ENCODE results near the gene FBLN1. TPM values are rescaled to one million over a fixed set of nuclear protein-coding genes. Genes with fewer than 3 reads are reported as not detected.

The FBLN1 gene
- total RNA-seq, 4 donors from 2014 or later = 48.6 to 92.1 (median 68.9) TPM

DNA sequence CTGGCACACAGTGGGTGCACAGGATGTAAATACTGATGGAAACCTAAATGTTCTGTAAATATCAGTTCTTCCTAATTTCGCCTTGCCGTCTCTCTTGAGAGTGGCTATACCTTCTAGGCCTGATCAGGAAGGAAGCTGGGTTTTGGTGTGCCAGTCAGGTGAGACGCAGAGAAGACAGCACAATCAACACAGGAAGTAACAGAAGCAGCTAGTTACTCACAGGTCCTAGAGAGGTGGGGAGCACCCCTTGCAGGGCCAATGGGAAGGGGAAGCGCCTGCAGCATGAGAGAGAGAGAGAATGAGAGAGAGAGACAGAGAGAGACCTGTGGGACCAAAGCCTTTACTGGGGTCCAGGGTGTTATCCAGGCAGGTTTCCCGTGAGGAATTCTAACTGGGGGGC lies 80.8 kb downstream of the FBLN1 start:
- Histone ChIP-seq H3K4me1 (no peaks in the 10 kb centered on the region), H3K27me3 (peaks cover 5% of the 10 kb centered on the region), H3K27ac (no peak overlapping the region), H3K36me3 (no peaks in the 10 kb centered on the region), H3K9me3 (no peaks in the 10 kb centered on the region), H3K4me3 (no peak overlapping the region)
- no peak for DNase-seq
- TF ChIP-seq, protein P1, sequence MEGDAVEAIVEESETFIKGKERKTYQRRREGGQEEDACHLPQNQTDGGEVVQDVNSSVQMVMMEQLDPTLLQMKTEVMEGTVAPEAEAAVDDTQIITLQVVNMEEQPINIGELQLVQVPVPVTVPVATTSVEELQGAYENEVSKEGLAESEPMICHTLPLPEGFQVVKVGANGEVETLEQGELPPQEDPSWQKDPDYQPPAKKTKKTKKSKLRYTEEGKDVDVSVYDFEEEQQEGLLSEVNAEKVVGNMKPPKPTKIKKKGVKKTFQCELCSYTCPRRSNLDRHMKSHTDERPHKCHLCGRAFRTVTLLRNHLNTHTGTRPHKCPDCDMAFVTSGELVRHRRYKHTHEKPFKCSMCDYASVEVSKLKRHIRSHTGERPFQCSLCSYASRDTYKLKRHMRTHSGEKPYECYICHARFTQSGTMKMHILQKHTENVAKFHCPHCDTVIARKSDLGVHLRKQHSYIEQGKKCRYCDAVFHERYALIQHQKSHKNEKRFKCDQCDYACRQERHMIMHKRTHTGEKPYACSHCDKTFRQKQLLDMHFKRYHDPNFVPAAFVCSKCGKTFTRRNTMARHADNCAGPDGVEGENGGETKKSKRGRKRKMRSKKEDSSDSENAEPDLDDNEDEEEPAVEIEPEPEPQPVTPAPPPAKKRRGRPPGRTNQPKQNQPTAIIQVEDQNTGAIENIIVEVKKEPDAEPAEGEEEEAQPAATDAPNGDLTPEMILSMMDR (IDR thresholded peaks at IDR 0.05) = no peak
- TF ChIP-seq POLR2AphosphoS5 (IDR thresholded peaks at IDR 0.05) (no peak), EP300 (IDR thresholded peaks at IDR 0.05; ENCODE audit: low read depth) (no peak), POLR2A (IDR thresholded peaks at IDR 0.05) (no peak)
- intact Hi-C loops (cut with DNase I; ENCODE audit: low total_unique reads) = no loop called here
- WGBS, 2 donors (ENCODE audit: low coverage in 1 of 2) = 80% methylated on average over 5 of the region's 5 CpGs; no CpG with 5 or more reads in 1 of the 2 donors
- in situ Hi-C loops (cut with MboI; ENCODE audit: low pct_ligation_motif_present in 1 of 4, low pct_unique_long_range_greater_than_20kb in 1 of 4, low sequenced_read_pairs in 3 of 4) = loop anchor here in 1 of 4 donors (10.0 kb wide), 1 partner anchor 401 kb away; no protein-coding TSS in a partner anchor

DNA sequence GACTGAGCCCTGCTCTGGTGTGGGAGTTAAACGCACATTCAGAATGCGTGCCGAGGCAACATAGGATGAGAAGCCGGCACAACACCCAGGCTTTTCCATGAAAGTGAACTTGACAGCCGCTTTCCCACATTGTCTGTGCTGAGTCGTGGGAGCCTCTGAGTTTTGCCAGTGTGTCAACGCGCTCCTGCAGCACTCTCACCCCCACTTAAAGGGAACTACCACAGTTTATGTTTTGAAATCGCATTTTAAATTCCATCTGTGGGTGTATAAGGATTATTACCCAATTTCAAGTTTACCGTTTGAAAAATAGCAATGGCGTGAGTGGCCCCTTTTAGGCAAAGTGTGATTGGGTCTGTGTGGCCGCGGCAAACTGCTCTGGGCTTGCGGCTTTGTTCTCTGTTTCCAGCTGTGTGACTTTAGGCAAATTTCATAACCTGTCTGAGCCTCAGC lies 81.5 kb downstream of the FBLN1 start:
- TF ChIP-seq EP300 (IDR thresholded peaks at IDR 0.05; ENCODE audit: low read depth) = no peak
- in situ Hi-C loops (cut with MboI; ENCODE audit: low pct_ligation_motif_present in 1 of 4, low pct_unique_long_range_greater_than_20kb in 1 of 4, low sequenced_read_pairs in 3 of 4) = loop anchor here in 1 of 4 donors (10.0 kb wide), 1 partner anchor 401 kb away; no protein-coding TSS in a partner anchor
- 67 to 69% methylated on average over 6 to 14 of the region's 14 CpGs for WGBS, 2 donors (ENCODE audit: low coverage in 1 of 2)

DNA sequence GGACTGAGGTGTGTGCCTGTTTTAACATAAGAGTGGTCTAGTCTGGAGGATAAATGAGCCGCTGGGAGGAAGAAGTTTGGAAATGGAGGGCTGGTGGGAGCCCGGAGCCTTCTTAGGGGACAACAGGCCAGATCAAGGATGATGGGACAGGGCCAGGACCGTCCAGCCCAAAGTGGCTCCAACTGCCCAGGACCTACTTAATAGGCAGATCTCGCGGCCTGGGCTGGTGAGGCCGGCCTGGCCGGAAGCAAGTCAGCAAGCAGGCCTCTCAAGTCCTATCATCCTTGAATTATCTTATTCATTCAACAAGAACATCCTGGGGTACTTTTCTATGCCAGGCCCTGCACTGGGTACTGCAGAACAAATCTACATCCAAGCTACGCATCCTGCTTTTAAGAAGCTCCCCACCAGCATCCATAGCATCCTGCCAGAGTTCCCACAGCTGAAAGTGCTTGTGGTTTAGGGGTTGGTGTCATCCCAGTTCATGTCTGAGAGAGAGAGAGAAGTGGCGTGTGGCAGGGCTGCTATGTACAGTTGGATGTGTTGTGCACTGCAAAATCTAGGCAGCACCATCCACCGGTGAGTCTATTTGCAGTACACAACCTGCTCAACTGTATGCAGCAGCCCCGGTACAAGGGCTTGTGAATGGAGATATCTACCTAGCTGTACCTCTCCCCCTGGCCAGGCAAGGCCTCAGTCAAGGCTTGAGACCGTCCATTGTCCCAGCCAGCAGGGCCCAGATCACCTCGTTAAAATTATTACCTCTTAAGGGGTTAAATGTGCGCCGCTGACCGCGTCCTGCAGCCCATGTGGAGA lies 82.1 kb downstream of the FBLN1 start:
- Histone ChIP-seq H3K27ac (peak overlapping the region in 1 of 4 donors; percentile 23), H3K9me3 (no peaks in the 10 kb centered on the region), H3K4me3 (no peak overlapping the region), H3K27me3 (no peaks in the 10 kb centered on the region), H3K4me1 (no peaks in the 10 kb centered on the region), H3K36me3 (no peaks in the 10 kb centered on the region)
- no peak for DNase-seq
- 77 to 100% methylated on average over 1 to 16 of the region's 17 CpGs for WGBS, 2 donors (ENCODE audit: low coverage in 1 of 2)
- intact Hi-C loops (cut with DNase I; ENCODE audit: low total_unique reads) = no loop called here
- TF ChIP-seq, protein P1 (IDR thresholded peaks at IDR 0.05) = no peak
- TF ChIP-seq EP300 (IDR thresholded peaks at IDR 0.05; ENCODE audit: low read depth) (no peak), POLR2AphosphoS5 (IDR thresholded peaks at IDR 0.05) (no peak), POLR2A (IDR thresholded peaks at IDR 0.05) (no peak)
- in situ Hi-C loops (cut with MboI; ENCODE audit: low pct_ligation_motif_present in 1 of 4, low pct_unique_long_range_greater_than_20kb in 1 of 4, low sequenced_read_pairs in 3 of 4) = loop anchor here in 1 of 4 donors (10.0 kb wide), 1 partner anchor 400 kb away; no protein-coding TSS in a partner anchor

More for the DNA sequence above, 81.5 kb downstream of the FBLN1 start:
- Histone ChIP-seq H3K4me3 (no peak overlapping the region), H3K27me3 (peaks cover under 1% of the 10 kb centered on the region), H3K27ac (peak overlapping the region in 1 of 4 donors; percentile 23), H3K36me3 (no peaks in the 10 kb centered on the region), H3K4me1 (no peaks in the 10 kb centered on the region), H3K9me3 (no peaks in the 10 kb centered on the region)
- DNase-seq = no peak
- intact Hi-C loops (cut with DNase I; ENCODE audit: low total_unique reads) = no loop called here

DNA sequence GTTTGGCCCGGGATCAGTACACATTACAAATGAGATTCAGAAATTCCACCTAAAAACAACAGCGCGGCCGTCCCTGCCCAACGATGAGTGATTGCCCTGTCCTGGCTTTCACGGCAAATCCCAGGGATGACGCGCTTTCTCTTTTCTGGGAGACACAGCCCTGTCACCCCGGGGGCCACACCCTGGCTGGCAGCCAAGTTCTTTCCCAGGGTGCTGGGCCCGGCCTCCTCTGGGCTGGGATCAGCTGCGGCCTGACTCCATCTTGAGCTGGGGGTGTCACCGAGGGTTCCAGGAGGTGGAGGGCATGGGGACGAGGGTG lies 82.7 kb downstream of the FBLN1 start:
- WGBS, 2 donors (ENCODE audit: low coverage in 1 of 2) = 64% methylated on average over 13 of the region's 13 CpGs; no CpG with 5 or more reads in 1 of the 2 donors
- DNase-seq = no peak
- intact Hi-C loops (cut with DNase I; ENCODE audit: low total_unique reads) (no loop called here), in situ Hi-C loops (cut with MboI; ENCODE audit: low pct_ligation_motif_present in 1 of 4, low pct_unique_long_range_greater_than_20kb in 1 of 4, low sequenced_read_pairs in 3 of 4) (loop anchor here in 1 of 4 donors (10.0 kb wide), 1 partner anchor 399 kb away; no protein-coding TSS in a partner anchor)
- no peak overlapping the region for H3K4me3 ChIP-seq
- H3K27me3 ChIP-seq = no peaks in the 10 kb centered on the region
- H3K9me3 ChIP-seq = no peaks in the 10 kb centered on the region
- no peaks in the 10 kb centered on the region for H3K36me3 ChIP-seq
- H3K4me1 ChIP-seq = no peaks in the 10 kb centered on the region
- no peak overlapping the region for H3K27ac ChIP-seq
- TF ChIP-seq, protein P1 (IDR thresholded peaks at IDR 0.05) = no peak
- TF ChIP-seq POLR2AphosphoS5 (IDR thresholded peaks at IDR 0.05) = no peak
- no peak for TF ChIP-seq POLR2A (IDR thresholded peaks at IDR 0.05)
- TF ChIP-seq EP300 (IDR thresholded peaks at IDR 0.05; ENCODE audit: low read depth) = no peak

Data from transverse colon (tissue), 4 donors.